DMS 273 (cell line): ENCODE results near the gene PIEZO1.
A peak's percentile ranks its signal among the peaks of the same experiment; 100 is the strongest.

Experiments
- DNase-seq: peaks from one replicate; lab custom pipeline; 2025; ENCODE audit not compliant: unreplicated experiment; lab: John Stamatoyannopoulos, UW

PIEZO1 gene

DNA sequence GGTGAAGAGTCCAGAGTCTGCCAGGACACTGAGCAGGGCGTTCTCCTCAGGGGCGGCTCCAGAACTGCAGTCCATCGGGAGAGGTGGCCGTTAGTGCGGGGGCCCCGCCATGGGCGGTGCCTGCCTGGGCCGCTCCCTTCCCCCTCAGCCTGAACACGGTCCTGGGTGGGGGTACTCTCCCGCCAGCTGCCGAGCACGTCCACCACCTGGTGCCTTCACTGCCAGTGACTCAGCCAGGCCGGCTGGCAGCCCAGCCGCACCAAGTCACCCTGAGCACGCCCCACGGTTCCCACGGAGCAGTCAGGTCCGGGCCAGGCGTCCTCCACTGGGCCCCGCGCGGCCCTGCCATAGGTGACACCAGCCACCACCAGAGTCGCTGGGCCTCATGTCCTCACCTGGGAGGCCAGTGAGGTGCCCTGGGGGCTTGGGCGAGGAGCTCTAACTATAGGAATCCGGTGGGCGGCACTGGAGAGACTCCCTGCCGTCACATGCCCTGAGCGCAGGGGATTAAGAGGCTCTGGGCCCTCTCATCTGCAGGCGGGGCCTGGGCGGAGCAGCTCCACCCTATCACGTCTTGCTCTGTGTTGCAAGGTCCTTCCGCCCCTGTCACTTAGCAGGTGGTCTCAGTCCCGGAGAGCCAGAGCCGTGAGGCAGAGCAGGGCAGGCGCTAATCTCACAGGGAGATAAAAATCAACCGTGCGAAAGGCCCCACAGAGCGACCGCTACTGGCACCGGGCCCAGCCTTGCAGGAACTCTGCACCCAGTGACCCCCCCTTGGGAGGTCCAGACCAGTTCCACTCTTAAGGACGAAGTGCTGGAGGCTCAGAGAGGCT lies 14.3 kb downstream of the PIEZO1 start:
- peak; percentile 87 for DNase-seq

DNA sequence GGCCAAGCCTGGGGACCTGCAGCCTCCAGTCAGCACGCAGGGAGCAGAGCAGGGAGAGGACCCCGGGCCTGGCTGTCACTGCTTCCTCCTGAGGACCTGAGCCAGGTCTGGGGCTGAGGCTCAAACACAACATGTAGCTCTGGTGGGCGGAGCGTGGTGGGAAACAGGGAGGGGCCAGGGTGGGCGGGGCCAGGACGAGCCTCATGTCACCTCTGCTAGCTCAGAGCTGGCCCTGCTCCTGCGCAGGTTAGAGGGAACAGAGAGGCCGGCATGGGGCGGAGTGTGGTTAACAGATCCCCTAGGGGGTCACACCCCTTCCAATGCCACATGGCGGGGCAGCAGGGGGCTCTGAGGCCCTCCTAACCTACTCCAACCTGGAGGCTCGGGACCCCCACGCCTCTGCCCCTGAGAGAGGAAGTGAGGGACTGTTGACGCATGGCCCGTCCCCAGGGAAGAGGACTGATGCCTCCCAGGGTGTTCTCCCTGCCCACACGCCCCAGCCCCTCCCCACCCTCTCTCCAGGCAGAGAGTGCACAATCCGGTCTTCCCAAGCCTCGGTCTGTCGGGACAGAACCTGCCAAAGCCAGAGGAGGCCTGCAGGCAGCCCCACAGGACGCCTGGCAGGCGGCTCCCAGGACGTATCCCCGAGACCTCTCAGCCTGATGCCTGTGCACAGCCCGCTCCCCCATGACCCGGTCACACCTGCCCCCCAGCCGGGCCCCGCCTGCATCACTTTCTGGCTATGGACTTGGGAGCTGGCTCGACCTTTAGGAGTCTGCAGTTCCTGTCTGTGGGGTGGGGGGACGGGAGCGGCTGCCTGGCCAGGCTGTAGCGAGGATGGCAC lies 15.2 kb downstream of the PIEZO1 start:
- DNase-seq: peak; percentile 78

DNA sequence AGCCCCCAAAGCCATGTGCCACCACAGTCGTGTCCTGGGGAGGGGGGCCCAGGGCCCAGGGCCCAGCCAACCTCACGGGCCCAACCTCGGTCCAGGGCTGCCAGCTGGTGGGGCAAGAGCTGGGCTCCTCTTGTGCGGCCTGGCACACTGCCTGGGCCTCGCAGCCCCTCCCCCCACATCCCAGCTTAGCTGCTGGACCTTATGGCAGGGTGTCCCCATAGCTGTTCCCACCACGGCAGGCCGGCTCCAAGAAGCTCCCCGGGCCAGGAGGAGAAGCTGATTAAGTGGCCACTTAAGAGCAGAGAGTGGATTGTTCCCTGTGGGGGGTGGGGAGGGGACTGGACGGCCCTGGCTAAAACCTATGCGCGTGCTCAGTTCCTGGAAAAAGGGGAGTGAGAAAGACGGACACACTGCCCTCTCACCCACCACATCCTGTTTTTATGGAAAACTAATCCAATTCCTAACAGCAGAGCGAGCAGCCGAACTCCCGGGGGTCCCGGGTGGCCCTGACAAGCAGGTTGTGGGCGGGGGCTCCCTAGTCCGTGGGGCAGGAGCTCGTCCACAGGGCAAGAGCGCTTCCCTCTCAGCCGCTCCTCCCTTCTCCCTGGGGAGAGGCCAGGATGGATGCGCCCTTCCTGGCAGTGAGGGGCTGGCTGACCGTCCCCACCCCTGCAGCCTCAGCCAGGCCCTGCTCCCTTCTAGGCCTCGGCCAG lies 16.8 kb downstream of the PIEZO1 start:
- peak; percentile 86 for DNase-seq

DNA sequence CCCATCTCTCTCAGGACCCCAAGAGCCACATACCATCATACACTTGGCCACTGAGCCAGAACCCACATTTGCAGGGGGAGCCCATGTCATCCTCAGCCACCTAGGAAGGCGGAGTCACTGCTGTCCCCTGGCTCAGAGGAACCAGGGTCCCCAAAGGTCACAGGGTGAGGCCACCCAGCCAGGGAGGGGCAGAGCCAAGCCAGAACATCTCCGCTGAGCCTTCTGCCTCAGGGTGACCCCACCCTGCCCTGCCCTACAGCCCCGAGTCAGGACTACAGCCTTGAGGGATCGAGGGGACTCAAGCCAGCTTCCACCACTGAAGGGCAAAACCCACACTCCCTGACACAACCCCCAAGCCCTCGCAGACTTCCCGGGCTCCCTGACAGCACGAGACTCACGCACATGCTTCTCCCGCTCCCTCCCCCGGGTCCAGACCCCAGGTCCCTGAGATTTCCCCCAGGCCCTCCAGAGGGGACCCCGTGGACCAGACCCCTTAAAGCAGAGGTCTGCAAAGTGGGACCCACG lies 17.4 kb downstream of the PIEZO1 start:
- peak; percentile 67 for DNase-seq

DNA sequence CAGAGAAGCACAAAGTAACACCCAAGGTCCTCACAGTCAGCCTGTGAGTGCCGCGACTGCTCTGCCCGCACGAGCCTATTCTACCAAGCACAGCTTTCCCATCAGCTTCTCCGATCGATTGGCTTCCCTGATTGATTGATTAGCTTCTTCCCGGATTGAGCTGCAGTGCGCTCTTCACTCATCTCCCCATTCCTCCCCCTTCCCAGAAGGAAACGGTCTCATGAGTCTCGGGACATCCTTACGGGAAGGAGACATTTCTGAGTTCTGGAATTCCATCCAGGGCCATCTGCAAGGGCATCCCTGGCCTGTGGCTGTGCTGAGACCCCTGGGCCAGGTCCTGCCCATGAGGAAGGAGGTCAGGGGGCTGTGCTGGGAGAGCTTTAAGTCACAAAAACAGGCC lies 18.0 kb downstream of the PIEZO1 start:
- DNase-seq: no peak

DNA sequence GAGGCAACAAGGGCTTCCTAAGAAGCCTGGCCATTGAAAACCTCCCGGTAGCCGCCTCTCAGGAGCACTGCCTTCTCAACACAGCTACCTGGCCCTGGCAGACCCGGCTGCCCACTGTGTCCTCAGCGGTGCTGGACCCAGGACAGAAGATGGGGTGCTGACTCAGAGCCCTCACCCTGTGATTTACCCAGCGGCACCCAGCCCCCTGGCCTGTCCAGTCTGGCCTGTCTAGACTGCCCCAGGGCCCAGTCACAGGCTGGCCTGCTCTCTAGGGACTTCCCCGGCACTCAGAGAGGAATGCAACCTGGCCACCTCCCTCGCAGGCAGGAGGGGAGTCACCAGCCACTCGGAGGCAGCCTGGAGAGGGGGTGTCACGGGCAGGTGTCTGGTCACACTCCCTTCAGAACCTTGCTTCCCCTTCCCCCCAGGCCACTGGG lies 20.1 kb downstream of the PIEZO1 start:
- no peak for DNase-seq

DNA sequence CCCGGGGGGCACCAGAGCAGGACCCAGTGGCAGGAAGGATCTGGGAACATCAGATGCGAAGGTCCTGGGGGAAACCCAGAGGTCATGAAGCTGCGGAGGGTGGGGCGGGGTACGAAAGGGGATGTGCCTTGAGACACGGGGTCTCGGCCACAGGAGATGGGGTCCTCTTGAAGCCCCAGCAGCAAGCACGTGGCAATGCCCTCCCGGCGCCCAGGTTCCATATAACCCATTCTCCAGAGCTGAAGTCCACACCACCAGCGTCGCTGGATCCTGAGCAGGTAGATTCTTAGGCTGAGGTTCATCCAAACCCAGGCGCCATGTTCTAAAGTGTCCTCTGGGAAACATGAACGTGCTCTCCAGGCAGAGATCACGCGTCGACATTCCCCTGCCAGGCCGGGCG lies 20.9 kb downstream of the PIEZO1 start:
- no peak for DNase-seq

DNA sequence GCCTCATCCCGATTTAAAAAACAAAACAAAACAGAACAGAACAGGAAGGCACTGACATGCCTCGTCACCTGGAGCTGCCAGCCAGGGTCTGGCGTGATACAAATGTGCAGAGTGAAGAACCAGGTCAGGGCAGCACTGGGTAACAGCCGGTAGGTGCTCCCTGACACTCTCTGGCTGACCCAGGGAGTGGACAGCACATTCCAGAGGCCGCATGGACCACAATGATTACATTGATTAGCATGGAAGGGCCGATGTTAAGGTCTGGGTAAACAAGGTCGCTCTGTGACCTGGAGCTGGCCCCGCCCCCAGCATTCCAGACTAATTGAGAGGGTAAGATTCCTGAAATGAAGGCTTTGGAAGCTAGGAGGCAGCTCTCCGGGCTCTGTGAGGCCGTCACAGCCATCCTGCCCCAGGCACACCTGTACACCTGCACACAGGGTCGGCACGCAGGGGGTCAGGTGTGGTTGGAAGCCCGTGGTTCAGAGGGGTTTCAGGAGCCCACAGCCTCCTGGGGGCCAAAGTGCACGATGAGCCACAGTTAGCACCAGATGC lies 21.4 kb downstream of the PIEZO1 start:
- DNase-seq: no peak

DNA sequence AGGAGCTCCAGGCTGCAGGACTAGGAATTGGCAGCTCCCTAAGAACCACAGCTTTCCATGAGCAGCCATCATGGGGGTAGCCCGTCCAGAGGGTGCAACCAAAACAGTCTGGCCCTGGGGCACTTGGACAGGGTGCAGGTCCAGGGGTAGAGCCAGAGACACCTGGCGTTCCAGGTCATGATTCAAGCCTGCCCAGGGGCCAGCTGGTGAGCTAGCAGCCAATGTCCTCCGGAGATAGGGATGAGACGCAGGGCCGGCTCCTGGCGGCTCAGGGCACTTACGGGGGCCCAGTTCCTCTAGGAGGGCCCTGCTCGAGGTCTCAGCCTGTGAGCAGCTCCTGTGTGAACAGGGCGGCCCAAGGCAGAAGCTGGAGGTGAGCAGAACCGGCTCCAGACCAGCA lies 22.1 kb downstream of the PIEZO1 start:
- no peak for DNase-seq

DNA sequence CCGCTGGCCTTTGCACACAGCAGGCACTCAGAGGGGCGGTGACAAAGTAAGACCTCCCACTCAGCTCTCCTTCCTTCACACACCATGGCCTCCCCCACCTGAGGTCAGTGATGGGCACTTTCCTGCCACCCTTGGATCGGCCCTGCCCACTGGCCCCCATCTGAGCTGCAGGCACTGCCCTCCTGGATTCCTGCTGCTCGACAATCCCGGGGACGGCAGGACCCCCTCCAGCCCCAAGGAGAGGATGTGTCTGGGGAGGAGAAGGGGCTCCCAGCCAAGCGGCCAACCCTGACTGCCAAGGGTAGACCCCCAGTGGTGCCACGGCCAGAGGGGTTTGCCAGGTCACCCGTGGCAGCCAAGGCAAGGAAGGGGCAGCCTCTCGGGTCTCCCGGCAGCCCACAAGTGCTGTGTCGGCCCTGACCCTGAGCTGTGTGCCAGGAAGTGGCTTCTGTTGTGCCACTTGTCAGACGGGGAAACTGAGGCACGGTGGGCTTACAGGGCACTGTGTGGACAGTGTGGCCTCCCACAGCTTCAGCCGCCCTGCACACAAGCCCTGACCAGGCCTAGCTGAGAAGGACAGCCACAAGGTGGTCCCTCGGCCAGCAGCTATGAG lies 22.7 kb downstream of the PIEZO1 start:
- no peak for DNase-seq

DNA sequence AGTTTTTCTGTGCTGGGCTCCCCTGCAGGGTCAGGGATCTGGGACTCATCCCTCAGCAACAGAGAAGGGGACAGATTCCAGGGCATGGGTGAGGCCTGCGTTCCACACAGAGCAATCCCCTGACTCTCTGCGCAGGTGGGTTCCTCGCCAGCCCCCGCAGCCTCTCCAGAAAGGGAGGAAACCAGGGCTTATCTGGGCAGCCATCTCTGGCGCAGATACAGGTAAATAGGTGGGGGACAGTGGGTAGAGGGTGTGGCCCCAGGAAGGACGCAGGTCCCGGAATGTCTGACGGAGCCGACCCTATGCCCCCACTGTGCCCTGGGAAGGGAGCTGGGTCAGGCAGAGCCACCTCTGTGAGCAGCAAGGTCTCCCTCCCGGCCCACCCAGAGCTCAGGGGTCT lies 23.2 kb downstream of the PIEZO1 start:
- DNase-seq: no peak

DNA sequence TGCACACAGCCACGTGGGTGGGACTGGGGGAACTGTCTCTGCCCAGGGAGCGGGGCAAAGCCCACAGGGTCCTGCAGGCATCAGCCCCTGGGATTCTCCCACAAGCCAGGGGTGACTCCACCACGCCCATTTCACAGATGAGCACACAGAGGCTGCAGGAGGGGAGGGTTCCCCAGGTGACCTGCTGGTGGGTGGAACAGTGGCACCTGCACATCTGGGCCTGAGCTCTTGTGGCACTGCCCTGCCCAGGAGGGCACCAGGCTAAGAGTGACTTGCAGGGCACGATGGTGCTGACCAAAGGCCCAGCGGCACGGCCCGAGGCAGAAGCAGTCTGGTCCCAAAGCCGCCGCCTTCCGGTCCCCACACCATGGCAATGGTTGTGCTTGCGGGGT lies 23.9 kb downstream of the PIEZO1 start:
- DNase-seq: no peak

DNA sequence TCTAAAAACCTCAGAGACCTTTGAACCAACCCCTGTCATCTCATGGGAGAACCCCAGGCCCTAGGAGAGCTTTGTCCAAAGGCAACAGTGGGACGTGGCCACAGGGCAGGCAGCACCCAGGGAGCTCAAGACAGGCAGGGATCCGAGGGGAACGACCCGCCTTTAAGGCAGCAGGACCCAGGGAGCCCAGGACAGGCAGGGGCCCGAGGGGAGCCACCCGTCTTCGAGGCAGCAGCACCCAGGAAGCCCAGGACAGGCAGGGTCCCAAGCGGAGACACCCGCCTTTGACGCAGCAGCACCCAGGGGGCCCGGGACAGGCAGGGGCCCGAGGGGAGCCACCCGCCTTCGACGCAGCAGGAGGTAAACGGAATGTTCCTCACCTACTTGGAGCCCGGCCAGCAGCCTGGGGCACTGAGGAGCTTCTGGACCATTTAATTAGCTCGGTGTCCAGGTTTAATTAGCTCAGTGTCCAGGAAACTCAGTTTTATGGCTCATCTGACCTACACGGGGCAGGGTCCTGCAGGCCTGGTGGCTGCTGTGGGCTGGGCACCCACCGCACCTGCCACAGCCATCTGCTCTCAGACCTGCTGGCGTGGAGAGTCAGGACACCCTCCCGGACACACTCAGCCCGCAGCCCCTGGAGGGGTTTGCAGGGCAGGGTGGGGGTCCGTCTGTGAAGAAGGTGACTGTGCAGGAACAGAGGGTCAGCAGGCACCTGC lies 24.4 kb downstream of the PIEZO1 start:
- no peak for DNase-seq

DNA sequence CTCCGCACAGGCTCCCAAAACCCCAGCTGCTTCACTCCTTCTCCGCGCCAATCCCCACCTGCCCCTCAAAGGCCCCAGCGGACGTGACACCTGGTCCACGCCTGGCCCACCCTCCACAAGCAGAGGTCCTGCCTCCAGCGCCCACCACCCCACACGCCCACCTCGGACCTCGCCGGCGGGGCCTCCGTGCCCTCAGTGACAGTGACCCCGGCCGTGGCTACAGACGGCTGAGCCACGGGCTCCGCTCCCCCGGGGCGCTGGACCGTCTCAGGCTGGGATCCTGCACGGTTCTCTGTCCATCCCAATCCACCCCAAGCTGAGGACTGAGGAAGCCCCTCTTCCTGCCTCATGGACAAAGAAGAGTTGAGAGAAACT lies 25.1 kb downstream of the PIEZO1 start:
- DNase-seq: no peak

DNA sequence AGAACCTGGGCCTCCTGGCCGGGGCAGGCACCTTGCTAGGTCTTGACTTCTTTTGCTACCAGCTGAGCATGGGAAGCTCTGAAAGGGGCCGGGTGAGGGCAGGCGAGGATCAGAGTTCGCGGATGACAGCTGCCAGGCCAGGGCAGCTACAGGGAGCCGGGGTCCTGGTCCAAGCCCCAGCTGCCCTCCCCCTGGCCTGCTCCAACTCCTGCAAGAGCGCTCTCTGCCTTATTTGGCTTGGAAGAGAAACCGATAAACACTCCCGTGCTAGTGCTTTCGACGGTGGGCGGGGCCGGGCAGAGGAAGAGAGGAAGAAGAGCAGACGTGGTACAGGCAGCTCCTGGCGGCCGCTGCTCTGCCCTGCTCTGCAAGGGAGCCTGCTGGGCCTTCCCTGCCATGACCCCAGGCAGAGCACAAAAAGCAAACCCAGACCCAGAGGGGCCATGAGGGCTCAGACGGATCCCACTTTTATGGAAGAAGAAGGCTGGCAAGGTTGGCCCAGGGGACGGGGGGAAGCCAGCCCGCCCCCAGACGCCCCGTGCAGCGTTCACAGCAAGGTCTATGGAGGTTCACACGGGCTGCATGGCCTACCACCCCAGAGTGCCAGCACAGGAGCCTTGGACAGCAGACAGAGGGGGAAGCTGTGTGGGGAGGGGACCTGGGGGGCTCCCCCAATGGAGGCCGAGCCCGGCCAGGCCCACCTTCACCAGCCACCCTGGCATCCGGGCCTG lies 25.6 kb downstream of the PIEZO1 start:
- DNase-seq: peak; percentile 36

DNA sequence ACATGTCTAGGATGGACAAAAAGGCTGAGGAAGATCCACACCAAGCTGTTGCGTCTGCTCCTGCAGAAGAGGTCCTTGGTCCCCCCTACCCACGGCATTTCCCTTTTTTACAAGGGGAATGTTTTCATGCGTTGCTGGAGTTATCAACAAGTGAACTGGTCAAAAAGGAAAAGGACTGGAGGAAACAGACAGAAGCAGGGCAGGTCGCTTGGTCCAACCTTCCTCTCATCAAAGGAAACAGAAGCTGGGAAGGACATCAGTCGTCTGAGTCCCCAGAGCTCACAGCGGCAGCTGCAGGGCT lies 26.1 kb downstream of the PIEZO1 start:
- DNase-seq: no peak

DNA sequence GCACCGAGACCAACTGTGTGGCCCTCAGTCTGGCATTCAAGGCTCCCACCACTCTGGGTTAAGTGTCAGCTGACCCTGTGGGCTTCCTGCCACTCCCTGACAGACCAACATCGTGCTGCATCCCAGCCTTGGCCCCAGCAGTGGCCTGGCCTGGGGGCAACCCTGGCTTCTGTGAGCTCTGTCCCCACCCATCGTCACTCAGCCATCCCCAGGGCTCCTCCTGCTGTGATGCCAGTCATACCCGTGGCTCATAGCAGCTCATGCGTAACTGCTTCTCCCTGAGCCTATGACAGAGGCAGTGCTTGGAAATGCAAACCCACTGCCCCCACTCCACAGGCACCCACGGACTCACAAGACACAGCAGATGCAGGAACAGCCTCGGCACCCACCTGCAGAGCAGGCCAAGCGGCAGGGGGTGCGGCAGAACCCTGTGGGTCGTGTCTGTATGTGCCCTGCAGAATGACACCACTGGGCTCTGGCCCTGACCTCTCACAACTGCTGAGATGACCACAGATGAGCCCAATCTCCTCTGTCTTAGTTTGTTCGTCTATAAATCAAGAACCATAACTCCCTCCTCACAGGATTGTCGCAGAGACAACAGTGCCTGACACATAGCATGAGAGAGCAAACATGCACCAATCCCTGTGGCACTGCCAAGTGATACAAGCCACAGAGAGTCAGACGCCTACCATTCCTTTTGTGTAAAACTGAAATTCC lies 26.6 kb downstream of the PIEZO1 start:
- no peak for DNase-seq

DNA sequence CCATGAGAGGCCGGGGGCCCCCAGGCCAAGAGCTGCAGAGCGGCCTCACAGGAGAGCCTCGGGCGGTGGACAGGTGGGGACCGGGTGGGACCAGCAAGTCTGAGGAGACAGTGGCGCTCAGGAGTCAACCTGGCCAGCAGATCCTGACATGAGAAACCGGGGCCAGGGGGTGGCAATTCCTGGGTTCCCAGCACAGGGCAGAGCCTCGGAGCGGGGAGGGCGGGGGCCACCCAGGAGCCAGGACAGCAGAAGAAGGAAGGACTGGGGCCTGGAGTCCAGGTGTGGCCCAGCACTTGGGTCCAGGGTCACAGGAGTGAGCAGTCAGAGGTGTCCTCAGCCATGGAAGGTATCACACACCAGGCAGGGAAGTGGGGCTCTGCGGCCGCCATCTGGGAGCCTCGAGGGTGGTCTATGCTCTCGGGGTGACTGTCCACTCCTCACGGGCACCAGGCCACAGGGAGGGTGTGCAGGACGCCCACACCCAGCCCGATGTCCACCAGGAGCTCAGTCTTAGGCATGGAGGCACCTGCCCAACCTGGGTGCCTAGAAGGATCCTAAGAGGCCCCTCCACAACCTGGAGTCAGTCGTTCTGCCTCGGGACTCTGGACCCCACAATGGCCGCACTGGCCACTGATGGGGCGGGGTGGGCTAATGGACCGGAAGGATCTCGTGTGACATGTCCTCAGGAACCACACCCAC lies 29.1 kb downstream of the PIEZO1 start:
- no peak for DNase-seq
